Measurements from ENCODE around the gene RANBP17. TPM values are rescaled to one million over a fixed set of nuclear protein-coding genes. Genes with fewer than 3 reads are reported as not detected.

Gene RANBP17
- total and polyA plus RNA-seq, 9 of the 15 experiments (the other 6 are each of a cell fraction or from before 2014, with no cell fraction given) = not detected

- no peaks in the 10 kb centered on the region for H3K9me1 ChIP-seq (ENCODE audit: control insufficient read depth, insufficient read depth, low read length)
- POLR2A ChIA-PET = no interaction called here
- no peak overlapping the region for H3K27ac ChIP-seq (ENCODE audit: extremely low read depth, low read depth, low read length)
- no peaks in the 10 kb centered on the region for H4K20me1 ChIP-seq (replicated peaks; ENCODE audit: control insufficient read depth, insufficient read depth, low read length)
- WGBS (ENCODE audit: insufficient coverage, low coverage, missing lambda C conversion rate) = 0% methylated on average over 3 of the region's 3 CpGs
- CTCF ChIA-PET (ENCODE audit: low intra/inter-chr PET ratio) = no interaction called here
- no peaks in the 10 kb centered on the region for H3K4me1 ChIP-seq (replicated peaks in 1 of 2; ENCODE audit: control insufficient read depth in 2 of 2, insufficient read depth in 2 of 2, low read length in 2 of 2)
- DNase-seq (ENCODE audit: extremely low read depth in 1 of 4, low spot score in 3 of 4) (no peak), ATAC-seq (no peak), FAIRE-seq (no peak)
- H3K27me3 ChIP-seq (ENCODE audit: control insufficient read depth in 2 of 2, insufficient read depth in 2 of 2, low read length in 2 of 2) = no peaks in the 10 kb centered on the region
- no peaks in the 10 kb centered on the region for H3K36me3 ChIP-seq (ENCODE audit: control insufficient read depth, insufficient read depth, low read length)
- no peak overlapping the region for H3K4me2 ChIP-seq (ENCODE audit: insufficient read depth, low read length)
- no peaks in the 10 kb centered on the region for H3K9me3 ChIP-seq (replicated peaks; ENCODE audit: control insufficient read depth, insufficient read depth, low read depth, low read length)
- in situ Hi-C loops (cut with MboI) = no loop called here
- no TSS peak for BruUV-seq (replicated peaks)
- intact Hi-C loops (cut with micrococcal nuclease) = no loop called here
- no peak overlapping the region for H3K4me3 ChIP-seq
- no peaks in the 10 kb centered on the region for H3K79me2 ChIP-seq (ENCODE audit: control insufficient read depth, insufficient read depth, low read length)
- no peak overlapping the region for H3K9ac ChIP-seq (ENCODE audit: insufficient read depth in 1 of 2, low read depth in 2 of 2, low read length in 2 of 2)
- no peak overlapping the region for H2AFZ ChIP-seq (ENCODE audit: low read depth, low read length)
- no peak for TF ChIP-seq ZNF695 (CRISPR knock-in tag; IDR thresholded peaks at IDR 0.05)
- no peak for TF ChIP-seq ZBTB5 (IDR thresholded peaks at IDR 0.05)
- TF ChIP-seq CEBPZ (IDR thresholded peaks at IDR 0.05; ENCODE audit: borderline replicate concordance, low read depth, low read length) = no peak
- TF ChIP-seq BCLAF1 (IDR thresholded peaks at IDR 0.05; ENCODE audit: borderline replicate concordance in 1 of 2, control insufficient read depth in 1 of 2, low read depth in 2 of 2, low read length in 1 of 2) = no peak
- TF ChIP-seq ZNF280B (CRISPR knock-in tag; IDR thresholded peaks at IDR 0.05) = no peak
- TF ChIP-seq ZFP1 (CRISPR knock-in tag; IDR thresholded peaks at IDR 0.05) = no peak
- TF ChIP-seq PREB (CRISPR knock-in tag; IDR thresholded peaks at IDR 0.05) = no peak
- TF ChIP-seq SRSF1 (IDR thresholded peaks at IDR 0.05; ENCODE audit: low read depth, low read length) = no peak
- no peak for TF ChIP-seq PURB (CRISPR knock-in tag; IDR thresholded peaks at IDR 0.05; ENCODE audit: low read depth)
- TF ChIP-seq PHF8 (IDR thresholded peaks at IDR 0.05; ENCODE audit: borderline replicate concordance, low read length) = no peak
- TF ChIP-seq PML (IDR thresholded peaks at IDR 0.05; ENCODE audit: low read length) = no peak
Measured at GRCh38 chr5:170863646-170864045, 1.8 kb downstream of the RANBP17 start.

Measured in K562 (cell line).